Body of pancreas (tissue), 4 donors: Measurements from ENCODE around the gene POU2AF2. TPM values are rescaled to one million over a fixed set of nuclear protein-coding genes. Genes with fewer than 3 reads are reported as not detected.

Source experiments
- ATAC-seq: fragments of 150-250 bp; one replicate; pipeline ENCODE4 v1.9.1; 2016
- DNase-seq, 4 donors: peaks; one replicate each; pipeline ENCODE4 v3.0.0-alpha.2; 2019
- H3K27ac ChIP-seq, 4 donors: fragments of 200-600 bp; sonication (generic); 1 replicate in 3 of 4; 2 replicates in 1 of 4; pipeline versions ENCODE4 v1.5.1 to v1.6.1; 2016 to 2019; ENCODE audit warnings: mild to moderate bottlenecking in 1 of 4, mixed read lengths in 1 of 4, moderate library complexity in 1 of 4
- H3K27me3 ChIP-seq, 2 donors: fragments of 200-600 bp; sonication (generic); one replicate each; pipeline ENCODE4 v1.6.0; 2016; ENCODE audit warnings: mild to moderate bottlenecking in 1 of 2
- H3K36me3 ChIP-seq, 2 donors: fragments of 200-600 bp; sonication (generic); replicated peaks in 1 of 2; 2 replicates each; pipeline ENCODE4 v1.5.1; 2016; ENCODE audit warnings: low read depth in 2 of 2; ENCODE audit not compliant: insufficient read depth in 1 of 2
- H3K4me1 ChIP-seq: fragments of 200-600 bp; sonication (generic); one replicate; pipeline ENCODE4 v1.6.0; 2016
- H3K4me3 ChIP-seq, 2 donors: fragments of 200-600 bp; sonication (generic); 1 replicate in 1 of 2; 2 replicates in 1 of 2; pipeline ENCODE4 v1.5.1; 2016 to 2019
- H3K9me3 ChIP-seq, 3 donors: fragments of 200-600 bp; sonication (generic); 1 replicate in 2 of 3; 2 replicates in 1 of 3; pipeline ENCODE4 v1.5.1; 2016
- CTCF ChIP-seq, 7 experiments: fragments of 450-650 bp in 4 of 7; fragments of 200-600 bp in 3 of 7; sonication (generic) in 3 of 7; IDR thresholded peaks; one replicate each; pipeline ENCODE4 v1.5.1; 2016 to 2019; ENCODE audit warnings: antibody characterized with exemption in 7 of 7
- POLR2A ChIP-seq, 3 donors: fragments of 450-650 bp; IDR thresholded peaks; one replicate each; pipeline ENCODE4 v1.6.1; 2016; ENCODE audit warnings: antibody characterized with exemption in 3 of 3, mild to moderate bottlenecking in 2 of 3
- WGBS, 2 donors: methylation state at CpG; one replicate each; pipeline ENCODE4 v1.1.5; 2017; 5-methylcytosine and 5-hydroxymethylcytosine counted together
- intact Hi-C: fragments of 100-400 bp; cut with DNase I; formaldehyde crosslinking; loops from one replicate; pipeline ENCODE4 v1.15.1; 2023
- total RNA-seq, 2 donors: library from RNA; depleted of rRNA; stranded (reverse); fragments of >200 nt; gene quantifications; one replicate each; pipeline ENCODE4 v1.1.0, GENCODE V29; 2016

Gene POU2AF2
- total RNA-seq, 2 donors from 2014 or later: not detected

GRCh38 chr11:111253131-111253530 is 7.6 kb downstream of the POU2AF2 start:
- DNase-seq (no peak), ATAC-seq (no peak)
- Histone ChIP-seq H3K36me3 (no peaks in the 10 kb centered on the region), H3K27me3 (no peaks in the 10 kb centered on the region), H3K27ac (no peak overlapping the region), H3K4me1 (no peaks in the 10 kb centered on the region), H3K9me3 (no peaks in the 10 kb centered on the region), H3K4me3 (no peak overlapping the region)
- intact Hi-C loops: no loop called here
- no peak for TF ChIP-seq CTCF (IDR thresholded peaks at IDR 0.05)
- TF ChIP-seq POLR2A (IDR thresholded peaks at IDR 0.05): no peak
- WGBS, 2 donors: 74 to 87% methylated on average over 1 of the region's 1 CpG

GRCh38 chr11:111253630-111254029 is 8.1 kb downstream of the POU2AF2 start:
- TF ChIP-seq POLR2A (IDR thresholded peaks at IDR 0.05) (no peak), CTCF (IDR thresholded peaks at IDR 0.05) (no peak)
- Histone ChIP-seq H3K4me3 (no peak overlapping the region), H3K27ac (no peak overlapping the region), H3K36me3 (no peaks in the 10 kb centered on the region), H3K9me3 (no peaks in the 10 kb centered on the region), H3K4me1 (no peaks in the 10 kb centered on the region), H3K27me3 (no peaks in the 10 kb centered on the region)
- WGBS, 2 donors: 65 to 68% methylated on average over 5 of the region's 5 CpGs
- no peak for DNase-seq
- ATAC-seq: no peak
- intact Hi-C loops: no loop called here

- TF ChIP-seq CTCF (IDR thresholded peaks at IDR 0.05): no peak
- H3K27me3 ChIP-seq: no peaks in the 10 kb centered on the region
- no peak overlapping the region for H3K4me3 ChIP-seq
- DNase-seq: no peak
- no peaks in the 10 kb centered on the region for H3K4me1 ChIP-seq
- intact Hi-C loops: no loop called here
- no peaks in the 10 kb centered on the region for H3K36me3 ChIP-seq
- no peak for ATAC-seq
- 78 to 97% methylated on average over 4 of the region's 4 CpGs for whole genome bisulfite sequencing, 2 donors
- no peaks in the 10 kb centered on the region for H3K9me3 ChIP-seq
- H3K27ac ChIP-seq: no peak overlapping the region
These were observed 12.5 kb downstream of the POU2AF2 start for GRCh38 chr11:111258046-111258445.

- no peak overlapping the region for H3K4me3 ChIP-seq
- no peaks in the 10 kb centered on the region for H3K27me3 ChIP-seq
- no peaks in the 10 kb centered on the region for H3K36me3 ChIP-seq
- intact Hi-C loops: no loop called here
- TF ChIP-seq POLR2A (IDR thresholded peaks at IDR 0.05) (no peak), CTCF (IDR thresholded peaks at IDR 0.05) (no peak)
- no peaks in the 10 kb centered on the region for H3K9me3 ChIP-seq
- no peak overlapping the region for H3K27ac ChIP-seq
- DNase-seq: no peak
- 83 to 88% methylated on average over 4 of the region's 4 CpGs for WGBS, 2 donors
- no peaks in the 10 kb centered on the region for H3K4me1 ChIP-seq
- no peak for ATAC-seq
These were observed 14.4 kb downstream of the POU2AF2 start for GRCh38 chr11:111259896-111260295.

GRCh38 chr11:111260811-111261210 is 15.3 kb downstream of the POU2AF2 start:
- intact Hi-C loops: no loop called here
- WGBS, 2 donors: 79 to 89% methylated on average over 4 of the region's 4 CpGs
- Histone ChIP-seq H3K27me3 (no peaks in the 10 kb centered on the region), H3K36me3 (no peaks in the 10 kb centered on the region), H3K27ac (no peak overlapping the region), H3K4me1 (no peaks in the 10 kb centered on the region), H3K9me3 (no peaks in the 10 kb centered on the region), H3K4me3 (no peak overlapping the region)
- DNase-seq (no peak), ATAC-seq (no peak)
- TF ChIP-seq CTCF (IDR thresholded peaks at IDR 0.05) (no peak), POLR2A (IDR thresholded peaks at IDR 0.05) (no peak)
